Loucy (cell line): Measurements from ENCODE around the gene TPM4.

Experiments
- EZH2phosphoT487 ChIP-seq: fragments of 200-600 bp; IDR thresholded peaks from 2 replicates; pipeline ENCODE4 v1.6.1; 2018; ENCODE audit warnings: antibody characterized with exemption, mild to moderate bottlenecking, moderate library complexity, borderline replicate concordance
- TF ChIP-seq, protein P1 (sequence below): fragments of 200-600 bp; sonication (generic); conservative IDR thresholded peaks from 2 replicates; pipeline ENCODE4 v1.5.1; 2014; ENCODE audit warnings: mild to moderate bottlenecking, antibody characterized with exemption, low read length

- TF ChIP-seq, protein P1, sequence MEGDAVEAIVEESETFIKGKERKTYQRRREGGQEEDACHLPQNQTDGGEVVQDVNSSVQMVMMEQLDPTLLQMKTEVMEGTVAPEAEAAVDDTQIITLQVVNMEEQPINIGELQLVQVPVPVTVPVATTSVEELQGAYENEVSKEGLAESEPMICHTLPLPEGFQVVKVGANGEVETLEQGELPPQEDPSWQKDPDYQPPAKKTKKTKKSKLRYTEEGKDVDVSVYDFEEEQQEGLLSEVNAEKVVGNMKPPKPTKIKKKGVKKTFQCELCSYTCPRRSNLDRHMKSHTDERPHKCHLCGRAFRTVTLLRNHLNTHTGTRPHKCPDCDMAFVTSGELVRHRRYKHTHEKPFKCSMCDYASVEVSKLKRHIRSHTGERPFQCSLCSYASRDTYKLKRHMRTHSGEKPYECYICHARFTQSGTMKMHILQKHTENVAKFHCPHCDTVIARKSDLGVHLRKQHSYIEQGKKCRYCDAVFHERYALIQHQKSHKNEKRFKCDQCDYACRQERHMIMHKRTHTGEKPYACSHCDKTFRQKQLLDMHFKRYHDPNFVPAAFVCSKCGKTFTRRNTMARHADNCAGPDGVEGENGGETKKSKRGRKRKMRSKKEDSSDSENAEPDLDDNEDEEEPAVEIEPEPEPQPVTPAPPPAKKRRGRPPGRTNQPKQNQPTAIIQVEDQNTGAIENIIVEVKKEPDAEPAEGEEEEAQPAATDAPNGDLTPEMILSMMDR = no peak
- no peak for TF ChIP-seq EZH2phosphoT487
Measured at GRCh38 chr19:16116067-16116466, 39.8 kb downstream of the TPM4 start.
